DMS114 treated with DMSO at 0.1 percent for 48 hours (cell line): ENCODE measurements around the gene TGFBR3L.
"Not testable (repeated sequence)": the region's sequence is repeated elsewhere in the genome, so short reads cannot be mapped to it uniquely, and the experiment has no call there.

Experiments
- DNase-seq: peaks from one replicate; lab custom pipeline; 2025; ENCODE audit not compliant: unreplicated experiment; lab: John Stamatoyannopoulos, UW

The TGFBR3L gene

GRCh38 chr19:7879111-7879807 is 35.4 kb upstream of the TGFBR3L start:
- no peak for DNase-seq

GRCh38 chr19:7879836-7880235 is 34.8 kb upstream of the TGFBR3L start:
- DNase-seq = no peak

DNA sequence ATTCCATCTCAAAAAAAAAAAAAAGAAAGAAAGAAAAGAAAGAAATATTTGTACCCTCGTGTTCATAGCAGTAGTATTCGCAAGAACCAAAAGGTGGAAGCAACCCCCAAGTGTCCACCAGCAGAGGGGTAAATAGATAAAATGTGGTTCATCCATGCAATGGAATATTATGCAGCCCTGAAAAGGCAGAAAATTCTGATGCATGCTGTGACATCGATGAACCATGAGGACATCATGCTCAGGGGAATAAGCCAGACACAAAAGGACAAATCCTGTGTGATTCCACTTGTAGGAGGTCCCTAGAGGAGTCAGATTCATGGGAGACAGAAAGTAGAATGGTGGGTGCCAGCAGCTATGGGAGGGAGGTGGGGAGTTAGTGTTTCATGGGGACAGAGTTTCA is 32.7 kb upstream of the TGFBR3L start:
- no peak for DNase-seq

DNA sequence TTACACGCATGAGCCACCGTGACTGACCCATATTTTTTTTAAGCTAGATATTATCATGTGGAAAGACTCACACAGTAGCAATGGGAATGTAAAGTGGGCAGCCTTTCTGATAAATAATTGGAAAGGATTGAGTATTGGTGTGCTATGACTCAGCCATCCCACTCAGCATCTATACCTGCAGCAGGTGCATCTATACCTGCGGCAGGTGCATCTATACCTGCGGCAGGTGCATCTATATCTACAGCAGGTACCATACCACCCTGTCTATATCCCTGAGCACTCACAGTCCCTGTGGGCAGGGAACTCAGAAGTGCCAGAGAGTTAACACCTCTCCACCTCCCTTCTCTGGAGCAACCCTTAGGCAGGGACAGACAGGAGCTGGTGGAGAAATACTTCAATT is 31.5 kb upstream of the TGFBR3L start:
- DNase-seq = no peak

DNA sequence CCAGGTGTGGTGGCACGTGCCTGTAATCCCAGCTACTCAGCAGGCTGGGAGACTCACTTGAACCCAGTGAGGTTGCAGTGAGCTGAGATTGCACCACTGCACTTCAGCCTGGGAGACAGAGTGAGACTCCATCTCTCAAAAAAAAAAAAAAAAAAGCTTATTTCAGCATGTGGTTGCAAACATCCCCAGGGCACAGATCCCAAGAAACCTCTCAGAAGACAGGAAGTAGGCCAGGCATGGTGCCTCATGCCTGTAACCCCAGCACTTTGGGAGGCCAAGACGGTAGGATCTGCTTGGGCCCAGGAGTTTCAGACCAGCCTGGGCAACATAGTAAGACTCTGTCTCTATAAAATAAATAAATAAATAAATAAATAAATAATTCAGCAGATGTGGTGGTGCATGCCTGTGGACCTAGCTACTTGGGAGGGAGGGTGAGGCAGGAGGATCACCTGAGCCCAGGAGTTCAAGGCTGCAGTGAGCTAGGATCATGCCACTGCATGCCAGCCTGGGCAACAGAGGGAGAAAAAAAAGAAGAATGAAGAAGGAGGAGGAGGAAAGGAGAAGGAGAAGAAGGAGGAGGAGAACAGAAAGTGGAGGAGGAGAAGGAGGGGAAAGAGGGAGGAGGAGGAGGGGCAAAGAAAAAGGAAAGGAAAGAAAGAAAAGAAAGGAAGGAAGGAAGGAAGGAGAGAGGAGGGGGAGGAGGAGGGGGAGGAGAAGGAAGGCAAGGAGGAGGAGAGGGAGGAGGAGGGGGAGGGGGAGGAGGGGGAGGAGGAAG is 30.6 kb upstream of the TGFBR3L start:
- DNase-seq = no peak

- no peak for DNase-seq
Measured at GRCh38 chr19:7885818-7886217, 28.8 kb upstream of the TGFBR3L start.

- no peak for DNase-seq
Measured at GRCh38 chr19:7887408-7888144, 27.1 kb upstream of the TGFBR3L start.

DNA sequence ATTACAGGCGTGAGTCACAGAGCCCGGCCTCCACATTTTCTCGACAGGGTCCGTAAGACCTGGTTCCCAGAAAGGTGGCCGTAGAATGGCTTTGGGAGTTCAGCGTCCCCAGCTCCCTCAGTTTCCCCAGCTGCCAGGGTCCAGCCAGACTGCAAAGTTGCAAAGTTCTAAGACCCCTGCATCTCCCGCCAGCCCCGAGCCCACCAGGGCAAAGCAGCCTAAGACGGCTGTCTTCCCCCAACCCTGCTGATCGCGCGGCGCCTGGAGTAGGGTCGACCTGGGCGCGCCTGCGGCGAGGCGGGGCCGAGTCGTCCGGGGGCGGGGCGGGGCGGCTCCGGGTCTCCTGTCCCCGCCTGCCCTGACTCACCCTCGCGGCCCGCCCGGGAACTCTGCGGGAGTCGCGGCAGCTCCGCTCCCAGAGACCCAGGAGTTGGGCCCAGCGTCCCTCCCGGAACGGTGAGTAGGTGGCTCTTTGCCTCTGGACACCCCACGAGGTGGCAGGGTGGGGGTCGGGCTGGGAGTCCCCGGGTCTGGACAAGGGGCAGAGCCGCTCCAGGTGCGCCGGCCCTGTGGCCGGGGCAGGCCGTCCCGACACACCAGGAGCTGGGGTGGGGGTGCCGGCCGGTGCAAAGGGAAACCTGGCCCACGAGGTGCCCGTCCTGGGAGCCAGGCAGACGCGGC is 26.3 kb upstream of the TGFBR3L start, which contains the start of gene LRRC8E:
Gene LRRC8E, plus strand, starts transcription at position 366 of the 681 bp plus-strand sequence. CDS start 7,094 bp downstream, outside the sequence.
- DNase-seq = no peak

DNA sequence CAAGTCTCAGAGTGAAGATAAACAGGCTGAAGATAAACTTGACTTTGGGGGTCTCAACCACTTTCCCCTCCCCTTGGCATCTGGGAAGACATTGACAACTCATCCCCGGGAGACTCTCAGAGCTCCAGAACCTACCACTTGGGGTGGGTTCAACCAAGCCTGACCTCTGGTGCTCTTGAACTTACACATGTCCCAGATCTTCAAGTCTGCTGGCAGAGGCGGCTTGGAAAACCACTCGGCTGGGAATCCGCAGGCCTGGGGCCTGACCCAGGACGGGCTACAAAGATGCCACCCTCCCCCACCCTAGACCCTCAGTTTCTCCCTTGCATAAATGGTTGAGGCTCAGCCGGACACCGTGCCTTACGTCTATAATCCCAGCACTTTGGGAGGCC is 25.8 kb upstream of the TGFBR3L start:
- no peak for DNase-seq

DNA sequence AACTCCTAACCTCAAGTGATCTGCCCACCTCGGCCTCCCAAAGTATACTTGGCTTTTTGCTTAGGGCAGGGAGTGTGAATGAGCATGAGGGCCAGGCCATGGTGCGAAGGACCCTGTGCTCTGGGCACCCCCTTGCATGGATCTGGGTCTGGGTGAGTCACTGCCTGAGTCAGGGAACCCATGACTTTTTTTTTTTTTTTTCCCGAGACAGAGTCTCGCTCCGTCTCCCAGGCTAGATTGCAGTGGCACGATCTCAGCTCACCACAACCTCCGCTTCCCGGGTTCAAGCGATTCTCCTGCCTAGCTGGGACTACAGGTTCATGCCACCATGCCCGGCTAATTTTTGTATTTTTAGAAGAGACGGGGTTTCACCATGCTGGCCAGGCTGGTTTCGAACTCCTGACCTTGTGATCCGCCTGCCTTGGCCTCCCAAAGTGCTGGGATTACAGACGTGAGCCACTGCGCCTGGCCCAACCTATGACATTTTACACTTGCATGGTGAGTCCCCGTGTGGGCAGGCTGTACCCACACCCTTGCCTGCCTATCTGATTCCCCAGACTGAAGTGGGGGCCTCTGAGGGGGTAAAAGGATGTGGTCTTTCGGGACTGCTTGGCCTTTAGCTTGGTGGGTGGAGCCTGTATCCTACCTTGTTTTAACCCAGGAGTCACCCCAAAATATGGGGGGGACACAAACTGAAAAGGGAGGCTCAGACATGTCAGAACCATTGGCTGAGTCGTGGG is 21.1 kb upstream of the TGFBR3L start:
- not testable (repeated sequence) for DNase-seq

DNA sequence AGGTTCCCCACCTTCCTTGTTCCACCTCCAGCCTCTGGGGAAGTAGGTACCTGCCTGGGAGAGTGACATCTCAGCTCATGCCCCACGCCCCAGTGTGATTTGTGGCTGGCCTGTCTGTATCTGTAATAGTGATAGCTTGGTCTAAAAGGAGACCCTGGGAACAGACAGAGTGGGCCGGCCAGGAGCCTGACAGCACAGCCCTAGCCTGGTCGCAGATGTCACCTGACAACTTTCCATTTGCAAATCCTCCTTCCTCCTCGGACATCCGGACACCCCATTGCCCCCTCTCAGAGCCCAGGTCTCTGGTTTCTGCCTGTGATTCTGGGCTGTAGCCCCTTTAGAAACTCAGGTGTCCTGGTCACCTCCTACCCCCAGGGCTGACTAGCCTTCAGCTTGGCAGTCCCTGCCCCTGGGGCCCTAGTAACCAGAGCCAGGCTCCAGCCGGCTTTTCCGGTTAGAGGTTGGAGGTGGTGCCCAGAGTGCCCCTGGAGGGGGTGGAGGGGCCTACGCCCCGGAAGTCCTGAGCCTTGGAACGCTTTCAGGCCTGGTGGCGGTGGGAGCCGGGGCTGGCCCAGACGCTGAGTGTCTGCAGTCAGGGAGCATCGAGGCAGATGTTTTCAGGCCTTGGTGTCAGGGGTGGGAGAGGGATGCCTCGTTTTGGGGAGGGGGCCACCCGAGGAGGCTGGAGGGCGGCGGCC is 19.9 kb upstream of the TGFBR3L start:
- no peak for DNase-seq

DNA sequence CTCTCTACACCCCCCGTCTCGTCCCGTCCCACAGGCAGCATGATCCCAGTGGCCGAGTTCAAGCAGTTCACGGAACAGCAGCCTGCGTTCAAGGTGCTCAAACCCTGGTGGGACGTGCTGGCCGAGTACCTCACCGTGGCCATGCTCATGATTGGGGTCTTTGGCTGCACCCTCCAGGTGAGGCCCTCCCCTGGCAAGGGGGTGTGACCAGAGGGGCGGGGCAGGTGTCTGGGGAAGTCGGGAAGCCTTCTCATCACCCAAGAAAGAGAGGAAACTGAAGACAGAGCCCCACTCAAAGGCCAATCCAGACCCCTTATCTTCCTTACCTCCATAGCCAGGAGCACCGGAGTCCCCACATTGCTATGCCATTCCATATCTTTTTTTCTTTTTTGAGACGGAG is 19.1 kb upstream of the TGFBR3L start:
- DNase-seq = no peak

- no peak for DNase-seq
Measured at GRCh38 chr19:7897292-7897691, 17.3 kb upstream of the TGFBR3L start.

DNA sequence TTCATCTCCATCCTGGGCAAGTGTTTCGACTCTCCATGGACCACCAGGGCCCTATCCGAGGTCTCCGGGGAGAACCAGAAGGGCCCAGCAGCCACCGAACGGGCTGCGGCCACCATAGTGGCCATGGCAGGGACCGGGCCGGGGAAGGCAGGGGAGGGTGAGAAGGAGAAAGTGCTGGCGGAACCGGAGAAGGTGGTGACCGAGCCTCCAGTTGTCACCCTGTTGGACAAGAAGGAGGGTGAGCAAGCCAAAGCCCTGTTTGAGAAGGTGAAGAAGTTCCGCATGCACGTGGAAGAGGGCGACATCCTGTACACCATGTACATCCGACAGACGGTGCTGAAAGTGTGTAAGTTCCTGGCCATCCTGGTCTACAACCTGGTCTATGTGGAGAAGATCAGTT is 15.7 kb upstream of the TGFBR3L start:
- DNase-seq = no peak

- no peak for DNase-seq
Measured at GRCh38 chr19:7899751-7900378, 14.8 kb upstream of the TGFBR3L start.

DNA sequence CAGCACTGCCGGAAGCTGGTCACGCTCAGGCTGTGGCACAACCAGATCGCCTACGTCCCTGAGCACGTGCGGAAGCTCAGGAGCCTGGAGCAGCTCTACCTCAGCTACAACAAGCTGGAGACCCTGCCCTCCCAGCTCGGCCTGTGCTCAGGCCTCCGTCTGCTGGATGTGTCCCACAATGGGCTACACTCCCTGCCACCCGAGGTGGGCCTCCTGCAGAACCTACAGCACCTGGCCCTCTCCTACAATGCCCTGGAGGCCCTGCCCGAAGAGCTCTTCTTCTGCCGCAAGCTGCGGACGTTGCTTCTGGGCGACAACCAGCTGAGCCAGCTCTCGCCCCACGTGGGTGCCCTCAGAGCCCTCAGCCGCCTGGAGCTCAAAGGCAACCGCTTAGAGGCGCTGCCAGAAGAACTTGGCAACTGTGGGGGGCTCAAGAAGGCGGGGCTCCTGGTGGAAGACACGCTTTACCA is 14.2 kb upstream of the TGFBR3L start:
- DNase-seq = no peak

GRCh38 chr19:7900931-7901330 is 13.7 kb upstream of the TGFBR3L start:
- DNase-seq = no peak

DNA sequence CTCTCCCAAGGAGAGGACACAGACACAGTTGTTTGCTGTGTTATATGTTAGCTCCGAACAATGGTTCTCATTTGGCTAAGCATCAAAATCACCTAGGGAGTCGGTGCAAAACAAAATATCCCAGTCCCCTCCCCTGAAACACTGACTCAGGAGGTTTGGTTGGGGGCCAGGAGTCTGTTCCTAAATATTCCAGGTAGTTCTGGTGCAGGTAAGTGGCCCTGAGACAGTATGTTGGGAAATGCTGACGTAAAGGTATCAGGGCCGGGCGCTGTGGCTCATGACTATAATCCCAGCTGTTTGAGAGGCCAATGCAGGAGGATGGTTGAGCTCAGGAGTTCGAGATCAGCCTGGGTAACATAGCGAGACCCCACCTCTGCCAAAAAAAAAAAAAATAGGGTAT is 13.3 kb upstream of the TGFBR3L start:
- DNase-seq = no peak

GRCh38 chr19:7902796-7903243 is 11.8 kb upstream of the TGFBR3L start:
- DNase-seq = no peak
